NCI-H1092 treated with DMSO at 0.1 percent for 48 hours (cell line): ENCODE data around the gene LHX2.

Experiments
- DNase-seq: peaks from one replicate; lab custom pipeline; 2025; lab: John Stamatoyannopoulos, UW

The LHX2 gene

GRCh38 chr9:124014211-124014955, 2.8 kb downstream of the LHX2 start:
- no peak for DNase-seq

GRCh38 chr9:124014956-124015660, 3.5 kb downstream of the LHX2 start:
- no peak for DNase-seq

GRCh38 chr9:124015661-124016131, 4.1 kb downstream of the LHX2 start:
- no peak for DNase-seq

DNA sequence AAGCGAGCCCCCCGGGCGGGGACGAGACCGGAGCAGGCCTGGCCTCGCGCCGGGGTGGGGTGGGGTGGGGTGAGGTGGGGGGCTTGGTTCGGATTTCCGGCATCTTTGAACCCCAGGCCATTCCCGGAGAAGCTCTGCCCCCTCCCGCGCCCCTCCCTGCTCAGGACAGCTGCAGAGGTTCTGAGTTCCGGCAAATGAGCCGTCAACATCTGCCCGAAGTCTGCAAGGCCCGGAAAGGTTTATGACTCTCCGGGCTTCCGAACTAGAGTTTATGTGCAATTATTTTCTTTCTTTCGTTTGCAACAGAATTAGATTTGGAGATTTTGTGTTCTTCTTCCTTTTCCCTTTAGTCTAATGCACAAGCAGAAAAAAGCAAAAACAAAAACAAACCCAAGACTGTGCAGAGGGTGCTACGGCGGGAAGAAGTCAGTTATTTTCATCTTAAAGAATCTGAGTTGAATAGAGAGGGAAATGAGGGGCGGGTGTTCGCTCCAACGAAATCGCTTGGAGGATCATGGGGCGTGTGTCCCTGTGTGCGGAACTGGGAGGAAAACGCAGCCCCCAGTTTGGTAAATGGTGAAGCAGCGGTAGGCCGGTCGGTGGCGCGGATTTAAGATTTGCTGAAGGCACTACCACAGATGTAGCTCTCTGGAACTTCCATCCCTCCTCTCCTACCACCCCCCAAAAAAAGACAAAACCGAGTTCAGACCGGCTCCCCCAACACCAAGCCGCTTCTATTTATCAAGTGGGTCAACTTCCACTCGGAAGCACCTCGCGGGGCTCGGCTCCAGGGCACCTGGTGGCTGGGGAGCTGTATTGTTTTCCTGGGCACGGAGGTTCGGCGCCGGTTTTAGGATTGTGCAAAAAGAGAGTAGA, 4.8 kb downstream of the LHX2 start:
- DNase-seq: no peak

- DNase-seq: no peak
Observed at GRCh38 chr9:124017051-124017928, 5.7 kb downstream of the LHX2 start.

GRCh38 chr9:124017929-124018729, 6.6 kb downstream of the LHX2 start:
- no peak for DNase-seq

- no peak for DNase-seq
Observed at GRCh38 chr9:124018730-124019697, 7.4 kb downstream of the LHX2 start.

- DNase-seq: no peak
Observed at GRCh38 chr9:124019771-124020519, 8.4 kb downstream of the LHX2 start.

DNA sequence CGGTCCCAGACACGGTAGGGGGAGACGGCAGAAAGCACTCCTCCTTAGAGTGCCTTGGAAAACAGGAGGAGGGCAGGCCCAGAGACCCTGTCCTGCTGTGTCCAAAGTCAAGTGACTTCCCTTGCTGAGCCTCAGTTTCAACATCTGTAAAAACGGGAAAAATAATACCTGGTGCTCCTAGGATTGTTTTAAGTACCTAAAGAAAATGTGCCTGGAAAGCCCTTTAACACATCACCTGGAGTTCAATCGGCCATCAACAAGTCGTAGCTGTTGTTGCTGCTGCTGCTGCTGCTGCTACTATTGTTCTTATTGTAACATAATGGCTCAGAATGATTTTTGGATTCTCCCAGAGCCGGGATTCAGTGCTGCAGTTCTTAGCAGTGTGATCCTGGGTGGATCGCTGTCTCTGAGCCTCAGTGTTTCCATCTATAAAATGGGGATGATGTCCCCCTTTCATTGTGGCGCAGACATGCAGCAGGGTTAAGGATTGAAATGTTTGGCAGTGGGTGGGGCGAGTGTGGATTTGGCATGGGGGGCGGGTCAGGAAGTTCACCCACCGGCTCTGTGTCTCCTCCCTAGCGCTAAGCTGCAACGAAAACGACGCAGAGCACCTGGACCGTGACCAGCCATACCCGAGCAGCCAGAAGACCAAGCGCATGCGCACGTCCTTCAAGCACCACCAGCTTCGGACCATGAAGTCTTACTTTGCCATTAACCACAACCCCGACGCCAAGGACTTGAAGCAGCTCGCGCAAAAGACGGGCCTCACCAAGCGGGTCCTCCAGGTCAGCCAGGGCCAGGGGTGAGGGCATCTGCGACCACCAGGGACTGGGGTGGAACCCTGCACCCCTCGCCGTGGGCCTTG, 9.2 kb downstream of the LHX2 start:
- DNase-seq: no peak

DNA sequence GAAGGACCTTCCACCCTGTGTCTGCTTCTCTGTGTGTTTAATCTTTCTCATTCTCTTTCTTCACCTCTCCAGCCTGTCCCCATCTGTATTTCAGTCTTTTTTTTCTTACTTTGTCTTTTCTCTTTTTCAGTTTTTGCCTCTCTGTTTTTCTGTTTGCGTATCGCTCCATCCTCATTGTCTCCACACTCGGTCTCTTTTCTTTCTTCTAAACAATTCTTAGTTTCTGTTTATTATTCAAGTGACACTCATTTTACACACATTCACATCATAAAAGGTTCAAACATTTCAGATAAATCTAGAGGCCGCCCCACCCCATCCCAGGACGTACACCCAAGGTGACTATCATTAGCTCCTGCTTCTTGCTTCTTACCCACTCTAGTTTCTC, 9.8 kb downstream of the LHX2 start:
- DNase-seq: no peak

DNA sequence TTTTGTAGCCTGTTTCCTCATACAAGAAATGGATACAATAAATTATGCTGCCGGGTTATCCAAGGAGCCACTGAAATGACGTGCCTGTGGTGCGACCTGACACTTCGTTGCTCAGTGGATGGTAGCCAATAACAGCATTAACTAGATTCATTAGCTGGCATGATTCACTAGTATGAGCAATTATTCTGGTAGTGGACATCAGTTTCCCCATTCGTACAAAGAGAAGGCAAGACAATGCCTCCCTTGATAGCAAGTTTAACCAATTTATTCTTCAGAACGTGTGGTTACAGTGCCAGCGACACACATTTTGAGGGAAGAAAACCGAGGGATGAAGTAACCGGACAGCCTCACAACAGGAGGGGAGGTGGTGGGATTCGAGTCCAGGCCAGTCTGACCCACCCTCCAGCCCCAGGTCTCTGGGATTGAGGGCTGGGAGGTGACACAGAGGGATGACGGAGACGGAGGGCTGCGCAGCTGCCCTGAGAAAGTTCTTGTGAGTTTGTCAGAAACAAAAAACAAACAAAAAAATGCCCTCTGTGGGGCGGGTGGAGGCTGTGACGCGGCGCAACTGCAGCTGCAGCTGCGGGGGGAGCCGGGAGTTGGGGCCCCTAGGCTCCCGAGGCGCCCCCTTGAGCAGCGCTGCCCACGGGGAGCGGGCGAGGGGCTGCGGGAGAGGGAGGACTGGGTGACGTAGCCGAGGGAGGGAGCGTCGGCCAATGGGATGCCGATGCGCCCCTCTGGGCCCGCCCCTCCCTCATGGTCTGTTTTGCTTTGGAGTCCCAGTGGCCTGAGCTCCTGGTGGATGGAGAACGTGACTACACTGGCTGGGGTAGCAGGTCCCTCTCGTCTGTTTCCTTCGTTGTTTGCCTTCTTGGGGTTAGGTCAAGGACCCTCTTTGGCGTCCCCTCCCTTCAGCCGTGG, 10.9 kb downstream of the LHX2 start:
- DNase-seq: no peak

- no peak for DNase-seq
Observed at GRCh38 chr9:124024107-124024506, 12.5 kb downstream of the LHX2 start.

DNA sequence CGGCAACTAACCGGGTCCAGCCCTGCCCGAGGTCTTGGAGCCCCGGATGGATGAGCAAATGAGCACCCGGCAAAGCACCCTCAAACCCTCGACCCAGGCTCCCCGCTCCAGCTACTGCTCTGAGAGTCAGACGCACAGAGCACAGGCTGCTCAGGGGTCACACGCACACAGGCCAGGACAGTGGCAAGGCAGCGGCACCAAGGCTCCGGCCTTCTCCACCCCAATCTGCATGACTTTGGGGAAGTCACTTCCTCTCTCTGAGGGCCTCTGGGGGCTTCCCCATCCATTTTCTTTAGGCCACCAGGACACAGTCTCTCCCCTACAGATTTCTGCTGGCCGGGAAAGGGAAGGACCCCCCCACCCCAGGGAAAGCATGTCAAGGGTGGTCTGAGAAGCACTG, 18.0 kb downstream of the LHX2 start:
- no peak for DNase-seq

GRCh38 chr9:124030969-124031451, 19.4 kb downstream of the LHX2 start:
- DNase-seq: no peak

DNA sequence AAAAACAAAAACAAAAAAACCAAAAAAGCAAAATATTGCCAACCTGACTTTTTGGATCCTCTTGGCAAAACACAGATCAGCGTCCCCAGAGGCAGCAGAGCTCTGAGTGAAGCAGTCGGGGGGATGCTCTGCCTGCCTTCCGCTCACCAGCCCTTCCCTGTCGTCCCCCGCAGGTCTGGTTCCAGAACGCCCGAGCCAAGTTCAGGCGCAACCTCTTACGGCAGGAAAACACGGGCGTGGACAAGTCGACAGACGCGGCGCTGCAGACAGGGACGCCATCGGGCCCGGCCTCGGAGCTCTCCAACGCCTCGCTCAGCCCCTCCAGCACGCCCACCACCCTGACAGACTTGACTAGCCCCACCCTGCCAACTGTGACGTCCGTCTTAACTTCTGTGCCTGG, 20.7 kb downstream of the LHX2 start:
- DNase-seq: no peak

DNA sequence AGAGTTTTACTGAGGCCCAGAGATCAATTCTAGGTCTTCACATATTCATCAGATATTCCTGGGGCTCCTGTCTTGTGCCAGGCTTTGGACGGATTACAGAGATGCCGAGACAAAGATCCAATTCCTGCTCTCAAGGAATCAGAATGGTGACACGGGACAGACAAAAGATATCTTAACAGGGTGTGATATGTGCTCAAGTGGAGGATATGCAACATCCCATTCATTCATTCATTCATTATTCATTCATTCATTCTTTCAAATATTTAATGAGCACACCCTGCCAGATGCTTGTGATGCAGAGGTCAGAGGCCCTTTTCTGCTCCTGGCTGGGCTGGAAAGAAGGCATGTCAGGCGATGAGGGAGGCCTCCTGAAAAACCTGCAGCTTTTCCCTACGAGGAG, 21.8 kb downstream of the LHX2 start:
- no peak for DNase-seq

DNA sequence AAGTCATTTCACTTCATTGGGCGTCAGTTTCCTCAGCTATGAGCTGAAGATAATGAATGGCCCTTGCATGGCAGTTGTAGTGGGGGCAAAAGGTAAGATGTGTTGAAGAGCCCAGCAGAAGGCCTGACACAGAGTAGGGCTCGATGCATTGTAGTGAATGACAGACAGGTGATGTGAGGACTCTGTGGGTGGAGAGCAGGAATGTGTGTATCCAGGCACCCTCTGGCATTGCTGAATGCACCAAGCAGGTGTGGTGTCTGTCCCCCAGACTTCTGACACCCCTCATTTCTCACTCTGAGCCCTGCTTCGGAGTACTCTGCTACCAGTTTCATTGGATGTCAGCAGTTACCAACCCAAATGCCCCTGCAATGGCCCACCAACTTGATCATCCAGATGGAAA, 22.4 kb downstream of the LHX2 start:
- no peak for DNase-seq
